Measurements from ENCODE around the gene BAIAP2. TPM values are rescaled to one million over a fixed set of nuclear protein-coding genes. Genes with fewer than 3 reads are reported as not detected.

BAIAP2 gene
- total and polyA plus RNA-seq, 2 donors from 2014 or later: 44.5 to 45.8 TPM

DNA sequence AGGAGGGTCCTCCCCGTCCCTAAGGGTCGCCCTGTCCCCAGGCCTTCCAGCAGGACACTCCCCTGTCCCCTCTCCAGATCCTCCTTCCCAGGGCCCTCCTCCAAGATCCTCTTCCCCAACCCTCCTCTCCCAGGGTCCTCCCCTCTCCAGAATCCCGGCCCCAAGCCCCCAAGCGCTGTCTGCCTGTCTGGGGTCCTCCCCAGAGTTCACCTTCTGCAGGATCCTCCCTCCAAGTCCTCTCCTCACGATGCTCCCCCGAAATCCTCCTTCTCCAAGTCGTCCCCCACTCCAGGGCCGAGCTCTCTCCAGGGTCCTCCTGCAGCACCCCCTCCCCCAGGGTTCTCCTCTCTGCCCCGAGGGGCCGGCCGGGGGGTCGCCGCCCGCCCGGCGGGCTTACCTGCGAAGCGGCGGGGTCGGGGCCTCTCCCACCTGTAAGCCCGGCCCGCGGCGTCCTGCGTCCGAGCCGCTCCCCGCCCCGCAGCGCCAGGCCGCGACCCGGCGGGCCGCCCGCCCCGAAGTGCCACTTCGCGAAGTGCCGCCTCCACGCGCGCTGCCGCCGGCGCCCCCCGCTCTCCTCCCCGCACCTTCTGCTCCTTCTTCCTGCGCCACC lies 678 bp upstream of the BAIAP2 start:
- intact Hi-C loops (cut with DNase I): no loop called here
- peak overlapping the region; percentile 15 to 69 (median 37) for H3K9ac ChIP-seq (ENCODE audit: low read length in 3 of 3)
- H3K4me1 ChIP-seq (ENCODE audit: control insufficient read depth in 2 of 3, insufficient read depth in 2 of 3, low read depth in 1 of 3, low read length in 3 of 3): peaks cover 0 to 55% (median 20%) of the 10 kb centered on the region in 3 donors
- no peaks in the 10 kb centered on the region for H3K27me3 ChIP-seq (ENCODE audit: control insufficient read depth, insufficient read depth, low read length)
- DNase-seq: peak in 2 of 5 donors; percentile 48 to 65
- H3K9me3 ChIP-seq (ENCODE audit: control insufficient read depth in 2 of 3, insufficient read depth in 1 of 3, low read length in 3 of 3): no peaks in the 10 kb centered on the region
- TF ChIP-seq, protein P1, sequence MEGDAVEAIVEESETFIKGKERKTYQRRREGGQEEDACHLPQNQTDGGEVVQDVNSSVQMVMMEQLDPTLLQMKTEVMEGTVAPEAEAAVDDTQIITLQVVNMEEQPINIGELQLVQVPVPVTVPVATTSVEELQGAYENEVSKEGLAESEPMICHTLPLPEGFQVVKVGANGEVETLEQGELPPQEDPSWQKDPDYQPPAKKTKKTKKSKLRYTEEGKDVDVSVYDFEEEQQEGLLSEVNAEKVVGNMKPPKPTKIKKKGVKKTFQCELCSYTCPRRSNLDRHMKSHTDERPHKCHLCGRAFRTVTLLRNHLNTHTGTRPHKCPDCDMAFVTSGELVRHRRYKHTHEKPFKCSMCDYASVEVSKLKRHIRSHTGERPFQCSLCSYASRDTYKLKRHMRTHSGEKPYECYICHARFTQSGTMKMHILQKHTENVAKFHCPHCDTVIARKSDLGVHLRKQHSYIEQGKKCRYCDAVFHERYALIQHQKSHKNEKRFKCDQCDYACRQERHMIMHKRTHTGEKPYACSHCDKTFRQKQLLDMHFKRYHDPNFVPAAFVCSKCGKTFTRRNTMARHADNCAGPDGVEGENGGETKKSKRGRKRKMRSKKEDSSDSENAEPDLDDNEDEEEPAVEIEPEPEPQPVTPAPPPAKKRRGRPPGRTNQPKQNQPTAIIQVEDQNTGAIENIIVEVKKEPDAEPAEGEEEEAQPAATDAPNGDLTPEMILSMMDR (IDR thresholded peaks at IDR 0.05; ENCODE audit: borderline replicate concordance, extremely low read depth, insufficient read depth): no peak
- no peak for FAIRE-seq
- H3K36me3 ChIP-seq (ENCODE audit: control insufficient read depth in 2 of 3, insufficient read depth in 3 of 3, low read length in 3 of 3): peaks cover 0 to 4% (median 0%) of the 10 kb centered on the region in 3 donors
- no peak overlapping the region for H3K27ac ChIP-seq (ENCODE audit: low read depth in 2 of 2, low read length in 2 of 2)
- H3K4me3 ChIP-seq (ENCODE audit: low read length in 3 of 3): peak overlapping the region; percentile 62 to 73 (median 73)

DNA sequence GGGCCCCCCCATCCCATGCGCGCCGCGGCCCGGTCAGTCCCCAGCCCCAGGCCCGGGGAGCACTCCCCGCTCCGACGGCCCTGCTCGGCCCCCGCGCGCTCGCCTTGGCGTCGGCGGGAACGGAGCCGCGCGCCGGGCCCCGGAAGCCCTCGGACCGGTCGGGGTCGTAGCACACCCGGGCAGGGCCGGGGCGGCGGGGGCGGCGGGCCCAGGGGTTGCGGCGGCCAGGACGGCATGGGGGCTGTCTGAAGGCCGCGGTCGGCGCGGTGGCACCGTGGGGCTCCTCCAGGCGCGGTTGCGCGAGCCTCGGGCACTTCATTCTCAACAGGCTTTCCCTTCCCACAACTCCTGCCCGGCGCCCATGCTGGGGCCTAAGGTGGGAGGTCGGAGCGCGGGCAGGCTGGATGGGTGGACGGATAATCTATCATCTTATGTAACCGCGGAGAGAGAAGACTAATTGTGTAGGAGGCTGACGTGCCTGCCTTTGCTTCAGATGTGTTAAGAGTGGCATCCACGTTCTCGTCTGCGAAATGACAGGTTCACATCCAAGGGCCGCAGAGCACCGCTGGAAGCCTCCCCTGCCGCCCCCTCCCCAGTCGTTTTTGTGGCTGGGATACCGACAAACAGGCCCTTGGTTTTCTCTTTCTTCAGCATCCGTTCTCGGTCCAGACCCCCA lies 708 bp downstream of the BAIAP2 start:
- H3K36me3 ChIP-seq (ENCODE audit: control insufficient read depth in 2 of 3, insufficient read depth in 3 of 3, low read length in 3 of 3): peaks cover 0 to 4% (median 0%) of the 10 kb centered on the region in 3 donors
- H3K9ac ChIP-seq (ENCODE audit: low read length in 3 of 3): peak overlapping the region; percentile 33 to 82 (median 62)
- FAIRE-seq (no peak), DNase-seq (peak in 2 of 5 donors; percentile 50 to 80)
- H3K4me1 ChIP-seq (ENCODE audit: control insufficient read depth in 2 of 3, insufficient read depth in 2 of 3, low read depth in 1 of 3, low read length in 3 of 3): peaks cover 0 to 64% (median 31%) of the 10 kb centered on the region in 3 donors
- no peaks in the 10 kb centered on the region for H3K9me3 ChIP-seq (ENCODE audit: control insufficient read depth in 2 of 3, insufficient read depth in 1 of 3, low read length in 3 of 3)
- no peaks in the 10 kb centered on the region for H3K27me3 ChIP-seq (ENCODE audit: control insufficient read depth, insufficient read depth, low read length)
- peak overlapping the region; percentile 53 to 74 for H3K27ac ChIP-seq (ENCODE audit: low read depth in 2 of 2, low read length in 2 of 2)
- intact Hi-C loops (cut with DNase I): no loop called here
- TF ChIP-seq, protein P1 (IDR thresholded peaks at IDR 0.05; ENCODE audit: borderline replicate concordance, extremely low read depth, insufficient read depth): no peak
- peak overlapping the region; percentile 51 to 82 (median 75) for H3K4me3 ChIP-seq (ENCODE audit: low read length in 3 of 3)

DNA sequence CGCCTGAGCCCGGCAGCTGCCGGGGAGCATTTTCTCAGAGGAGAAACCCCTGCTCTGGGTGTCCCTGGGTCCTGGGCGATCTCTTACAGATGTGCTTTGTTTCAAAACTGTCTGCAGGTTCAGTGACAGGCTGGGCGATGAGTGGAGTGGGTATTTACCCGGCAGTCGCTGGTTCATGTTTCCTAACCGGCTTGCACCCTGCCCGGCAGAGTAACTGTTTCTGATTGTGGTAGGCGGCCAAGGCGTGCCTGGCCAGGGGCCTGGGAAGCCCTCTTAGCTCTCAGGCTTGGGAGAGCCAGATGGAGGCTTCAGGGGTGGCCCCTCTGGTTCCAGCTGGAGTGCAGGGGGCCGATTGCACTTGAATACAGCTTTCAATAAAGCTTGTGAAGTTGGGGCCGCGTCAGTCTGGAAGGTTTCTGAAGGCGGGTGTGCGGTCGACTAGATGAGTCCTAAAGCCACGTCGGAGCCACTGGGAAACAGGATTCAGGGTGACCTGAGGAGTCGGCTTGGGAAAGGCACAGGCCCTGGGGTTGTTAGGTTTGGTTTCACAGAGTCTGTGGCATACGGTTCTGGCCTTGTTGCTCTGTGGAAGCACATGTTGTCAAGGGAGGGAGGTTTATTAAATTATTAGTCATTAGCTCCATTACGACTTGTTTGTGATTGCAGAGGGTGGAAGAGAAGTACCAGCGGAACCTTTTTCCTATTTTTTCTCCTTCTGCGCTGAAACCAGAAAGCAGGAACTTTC lies 1.4 kb downstream of the BAIAP2 start:
- H3K27ac ChIP-seq (ENCODE audit: low read depth in 2 of 2, low read length in 2 of 2): peak overlapping the region; percentile 73 to 74
- no peak for FAIRE-seq
- peak in 1 of 5 donors; percentile 66 for DNase-seq
- no peaks in the 10 kb centered on the region for H3K27me3 ChIP-seq (ENCODE audit: control insufficient read depth, insufficient read depth, low read length)
- peaks cover 0 to 60% (median 30%) of the 10 kb centered on the region in 3 donors for H3K4me1 ChIP-seq (ENCODE audit: control insufficient read depth in 2 of 3, insufficient read depth in 2 of 3, low read depth in 1 of 3, low read length in 3 of 3)
- peak overlapping the region; percentile 51 to 82 (median 75) for H3K4me3 ChIP-seq (ENCODE audit: low read length in 3 of 3)
- H3K9ac ChIP-seq (ENCODE audit: low read length in 3 of 3): peak overlapping the region in 2 of 3 donors; percentile 55 to 62
- TF ChIP-seq, protein P1 (IDR thresholded peaks at IDR 0.05; ENCODE audit: borderline replicate concordance, extremely low read depth, insufficient read depth): no peak
- H3K36me3 ChIP-seq (ENCODE audit: control insufficient read depth in 2 of 3, insufficient read depth in 3 of 3, low read length in 3 of 3): peaks cover 0 to 4% (median 0%) of the 10 kb centered on the region in 3 donors
- intact Hi-C loops (cut with DNase I): no loop called here
- H3K9me3 ChIP-seq (ENCODE audit: control insufficient read depth in 2 of 3, insufficient read depth in 1 of 3, low read length in 3 of 3): no peaks in the 10 kb centered on the region

Measured in kidney (tissue), 14 donors.